Measurements from ENCODE around the gene RPTN. TPM values are rescaled to one million over a fixed set of nuclear protein-coding genes. Genes with fewer than 3 reads are reported as not detected.
A peak's percentile ranks its signal among the peaks of the same experiment; 100 is the strongest.

The RPTN gene
- total and polyA plus RNA-seq, 2 experiments from 2014 or later: not detected

DNA sequence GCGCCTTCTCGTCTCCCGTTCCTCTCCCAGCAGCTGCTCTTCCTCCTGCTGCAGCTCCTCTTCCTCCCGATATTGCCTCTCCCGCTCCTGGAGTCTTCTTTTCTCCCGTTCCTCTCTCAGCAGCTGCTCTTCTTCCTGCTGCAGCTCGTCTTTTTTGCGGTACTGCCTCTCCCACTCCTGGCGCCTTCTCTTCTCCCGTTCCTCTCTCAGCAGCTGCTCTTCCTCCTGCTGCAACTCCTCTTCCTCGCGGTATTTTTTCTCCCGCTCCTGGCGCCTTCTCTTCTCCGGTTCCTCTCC, 49.1 kb downstream of the RPTN start:
- H3K4me1 ChIP-seq (ENCODE audit: insufficient read depth): peaks cover 16% of the 10 kb centered on the region
- no peak overlapping the region for H3K27ac ChIP-seq (ENCODE audit: low read depth)
- peaks cover 4% of the 10 kb centered on the region; the same call in 1 of the 3 replicates for H3K36me3 Mint-ChIP-seq (ENCODE audit: low read depth)
- ATAC-seq: no peak
- H2AFZ ChIP-seq: peak overlapping the region; percentile 94
- peaks cover 100% of the 10 kb centered on the region for H3K27me3 ChIP-seq (ENCODE audit: insufficient read depth)
- no peak overlapping the region for H3K27ac Mint-ChIP-seq
- peak; percentile 17 for DNase-seq (ENCODE audit: low spot score)
- H3K36me3 ChIP-seq (ENCODE audit: insufficient read depth): no peaks in the 10 kb centered on the region
- peak overlapping the region; percentile 59 for H3K4me3 ChIP-seq
- no peak overlapping the region for H3K4me3 Mint-ChIP-seq
- TF ChIP-seq ZNF331 (CRISPR knock-in tag; IDR thresholded peaks at IDR 0.05; ENCODE audit: low read depth) (no peak), EZH2phosphoT487 (IDR thresholded peaks at IDR 0.05; ENCODE audit: unreplicated experiment) (peak; percentile 50)
- no peaks in the 10 kb centered on the region for H4K20me1 ChIP-seq (replicated peaks; ENCODE audit: insufficient read depth)
- H3K4me1 Mint-ChIP-seq: peaks cover 6% of the 10 kb centered on the region; the same call in 2 of the 3 replicates
- H3K4me2 ChIP-seq: peak overlapping the region; percentile 88
- no peaks in the 10 kb centered on the region; the same call in 2 of the 3 replicates for H3K9me3 Mint-ChIP-seq
- no peaks in the 10 kb centered on the region for H3K79me2 ChIP-seq (replicated peaks; ENCODE audit: insufficient read depth)
- H3K9me2 ChIP-seq (ENCODE audit: insufficient read depth): no peaks in the 10 kb centered on the region
- peaks cover 51% of the 10 kb centered on the region for H3F3A ChIP-seq (replicated peaks; ENCODE audit: low read depth)
- no peaks in the 10 kb centered on the region for H3K27me3 Mint-ChIP-seq (ENCODE audit: insufficient read depth, low read depth, poor library complexity)

DNA sequence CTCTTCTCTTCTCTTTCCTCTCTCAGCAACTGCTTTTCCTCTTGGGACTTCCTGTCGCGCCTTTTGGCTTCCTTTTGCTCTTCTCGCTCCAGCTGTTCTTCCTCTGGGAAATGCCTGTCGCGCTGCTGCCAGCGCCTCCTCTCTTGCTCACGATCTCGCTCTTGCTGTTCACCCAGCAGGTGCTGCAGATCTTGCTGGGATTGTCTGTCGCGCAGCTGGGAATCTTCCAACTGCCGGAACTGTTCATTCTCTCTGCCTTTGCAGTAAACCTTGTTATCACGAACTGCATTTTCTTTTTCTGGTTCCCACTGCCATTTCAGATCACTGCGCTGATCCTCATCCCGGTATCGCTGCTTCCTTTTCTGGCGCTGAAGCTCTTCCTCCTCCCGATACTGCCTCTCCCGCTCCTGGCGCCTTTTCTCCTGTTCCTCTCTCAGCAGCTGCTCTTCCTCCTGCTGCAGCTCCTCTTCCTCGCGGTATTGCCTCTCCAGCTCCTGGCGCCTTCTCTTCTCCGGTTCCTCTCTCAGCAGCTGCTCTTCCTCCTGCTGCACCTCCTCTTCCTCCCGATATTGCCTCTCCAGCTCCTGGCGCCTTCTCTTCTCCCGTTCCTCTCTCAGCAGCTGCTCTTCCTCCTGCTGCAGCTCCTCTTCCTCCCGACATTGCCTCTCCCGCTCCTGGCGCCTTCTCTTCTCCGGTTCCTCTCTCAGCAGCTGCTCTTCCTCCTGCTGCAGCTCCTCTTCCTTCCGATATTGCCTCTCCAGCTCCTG, 49.6 kb downstream of the RPTN start:
- TF ChIP-seq EZH2 (IDR thresholded peaks at IDR 0.05; ENCODE audit: low read depth, unreplicated experiment): peak; percentile 95
- peak; percentile 76 for TF ChIP-seq EZH2phosphoT487 (IDR thresholded peaks at IDR 0.05; ENCODE audit: unreplicated experiment)
- no peak for TF ChIP-seq REST (IDR thresholded peaks at IDR 0.05; ENCODE audit: unreplicated experiment)
- H3K27ac ChIP-seq (ENCODE audit: low read depth): no peak overlapping the region
- Mint-ChIP-seq H3K36me3 (ENCODE audit: low read depth) (peaks cover 4% of the 10 kb centered on the region; the same call in 1 of the 3 replicates), H3K4me1 (peaks cover 8% of the 10 kb centered on the region; the same call in 2 of the 3 replicates), H3K4me3 (no peak overlapping the region), H3K9me3 (no peaks in the 10 kb centered on the region; the same call in 2 of the 3 replicates), H3K27me3 (ENCODE audit: insufficient read depth, low read depth, poor library complexity) (peaks cover 2% of the 10 kb centered on the region), H3K27ac (no peak overlapping the region)
- H3K79me2 ChIP-seq (replicated peaks; ENCODE audit: insufficient read depth): no peaks in the 10 kb centered on the region
- H3K36me3 ChIP-seq (ENCODE audit: insufficient read depth): no peaks in the 10 kb centered on the region
- H3K4me1 ChIP-seq (ENCODE audit: insufficient read depth): peaks cover 16% of the 10 kb centered on the region
- no peaks in the 10 kb centered on the region for H3K9me2 ChIP-seq (ENCODE audit: insufficient read depth)
- peaks cover 51% of the 10 kb centered on the region for H3F3A ChIP-seq (replicated peaks; ENCODE audit: low read depth)
- peak overlapping the region; percentile 59 for H3K4me3 ChIP-seq
- H2AFZ ChIP-seq: peak overlapping the region; percentile 32; the same call in 1 of the 2 replicates
- peaks cover 100% of the 10 kb centered on the region for H3K27me3 ChIP-seq (ENCODE audit: insufficient read depth)
- H4K20me1 ChIP-seq (replicated peaks; ENCODE audit: insufficient read depth): no peaks in the 10 kb centered on the region
- H3K4me2 ChIP-seq: peak overlapping the region; percentile 88
- DNase-seq (ENCODE audit: low spot score) (peak; percentile 44), ATAC-seq (no peak)

GRCh38 chr1:152108882-152109222, 50.2 kb downstream of the RPTN start:
- Histone ChIP-seq H3K4me3 (peak overlapping the region; percentile 59), H4K20me1 (replicated peaks; ENCODE audit: insufficient read depth) (no peaks in the 10 kb centered on the region), H3F3A (replicated peaks; ENCODE audit: low read depth) (peaks cover 51% of the 10 kb centered on the region), H3K4me2 (peak overlapping the region; percentile 88), H3K36me3 (ENCODE audit: insufficient read depth) (no peaks in the 10 kb centered on the region), H3K4me1 (ENCODE audit: insufficient read depth) (peaks cover 16% of the 10 kb centered on the region), H3K27ac (ENCODE audit: low read depth) (no peak overlapping the region), H3K79me2 (replicated peaks; ENCODE audit: insufficient read depth) (no peaks in the 10 kb centered on the region), H3K27me3 (ENCODE audit: insufficient read depth) (peaks cover 99% of the 10 kb centered on the region), H2AFZ (no peak overlapping the region; the same call in 1 of the 2 replicates), H3K9me2 (ENCODE audit: insufficient read depth) (no peaks in the 10 kb centered on the region)
- H3K27me3 Mint-ChIP-seq (ENCODE audit: insufficient read depth, low read depth, poor library complexity): peaks cover 2% of the 10 kb centered on the region
- no peak overlapping the region for H3K4me3 Mint-ChIP-seq
- ATAC-seq: no peak
- H3K27ac Mint-ChIP-seq: no peak overlapping the region
- H3K36me3 Mint-ChIP-seq (ENCODE audit: low read depth): peaks cover 4% of the 10 kb centered on the region; the same call in 1 of the 3 replicates
- peak; percentile 76 for DNase-seq (ENCODE audit: low spot score)
- H3K4me1 Mint-ChIP-seq: peaks cover 8% of the 10 kb centered on the region; the same call in 2 of the 3 replicates
- no peaks in the 10 kb centered on the region; the same call in 2 of the 3 replicates for H3K9me3 Mint-ChIP-seq
- TF ChIP-seq, protein P1, sequence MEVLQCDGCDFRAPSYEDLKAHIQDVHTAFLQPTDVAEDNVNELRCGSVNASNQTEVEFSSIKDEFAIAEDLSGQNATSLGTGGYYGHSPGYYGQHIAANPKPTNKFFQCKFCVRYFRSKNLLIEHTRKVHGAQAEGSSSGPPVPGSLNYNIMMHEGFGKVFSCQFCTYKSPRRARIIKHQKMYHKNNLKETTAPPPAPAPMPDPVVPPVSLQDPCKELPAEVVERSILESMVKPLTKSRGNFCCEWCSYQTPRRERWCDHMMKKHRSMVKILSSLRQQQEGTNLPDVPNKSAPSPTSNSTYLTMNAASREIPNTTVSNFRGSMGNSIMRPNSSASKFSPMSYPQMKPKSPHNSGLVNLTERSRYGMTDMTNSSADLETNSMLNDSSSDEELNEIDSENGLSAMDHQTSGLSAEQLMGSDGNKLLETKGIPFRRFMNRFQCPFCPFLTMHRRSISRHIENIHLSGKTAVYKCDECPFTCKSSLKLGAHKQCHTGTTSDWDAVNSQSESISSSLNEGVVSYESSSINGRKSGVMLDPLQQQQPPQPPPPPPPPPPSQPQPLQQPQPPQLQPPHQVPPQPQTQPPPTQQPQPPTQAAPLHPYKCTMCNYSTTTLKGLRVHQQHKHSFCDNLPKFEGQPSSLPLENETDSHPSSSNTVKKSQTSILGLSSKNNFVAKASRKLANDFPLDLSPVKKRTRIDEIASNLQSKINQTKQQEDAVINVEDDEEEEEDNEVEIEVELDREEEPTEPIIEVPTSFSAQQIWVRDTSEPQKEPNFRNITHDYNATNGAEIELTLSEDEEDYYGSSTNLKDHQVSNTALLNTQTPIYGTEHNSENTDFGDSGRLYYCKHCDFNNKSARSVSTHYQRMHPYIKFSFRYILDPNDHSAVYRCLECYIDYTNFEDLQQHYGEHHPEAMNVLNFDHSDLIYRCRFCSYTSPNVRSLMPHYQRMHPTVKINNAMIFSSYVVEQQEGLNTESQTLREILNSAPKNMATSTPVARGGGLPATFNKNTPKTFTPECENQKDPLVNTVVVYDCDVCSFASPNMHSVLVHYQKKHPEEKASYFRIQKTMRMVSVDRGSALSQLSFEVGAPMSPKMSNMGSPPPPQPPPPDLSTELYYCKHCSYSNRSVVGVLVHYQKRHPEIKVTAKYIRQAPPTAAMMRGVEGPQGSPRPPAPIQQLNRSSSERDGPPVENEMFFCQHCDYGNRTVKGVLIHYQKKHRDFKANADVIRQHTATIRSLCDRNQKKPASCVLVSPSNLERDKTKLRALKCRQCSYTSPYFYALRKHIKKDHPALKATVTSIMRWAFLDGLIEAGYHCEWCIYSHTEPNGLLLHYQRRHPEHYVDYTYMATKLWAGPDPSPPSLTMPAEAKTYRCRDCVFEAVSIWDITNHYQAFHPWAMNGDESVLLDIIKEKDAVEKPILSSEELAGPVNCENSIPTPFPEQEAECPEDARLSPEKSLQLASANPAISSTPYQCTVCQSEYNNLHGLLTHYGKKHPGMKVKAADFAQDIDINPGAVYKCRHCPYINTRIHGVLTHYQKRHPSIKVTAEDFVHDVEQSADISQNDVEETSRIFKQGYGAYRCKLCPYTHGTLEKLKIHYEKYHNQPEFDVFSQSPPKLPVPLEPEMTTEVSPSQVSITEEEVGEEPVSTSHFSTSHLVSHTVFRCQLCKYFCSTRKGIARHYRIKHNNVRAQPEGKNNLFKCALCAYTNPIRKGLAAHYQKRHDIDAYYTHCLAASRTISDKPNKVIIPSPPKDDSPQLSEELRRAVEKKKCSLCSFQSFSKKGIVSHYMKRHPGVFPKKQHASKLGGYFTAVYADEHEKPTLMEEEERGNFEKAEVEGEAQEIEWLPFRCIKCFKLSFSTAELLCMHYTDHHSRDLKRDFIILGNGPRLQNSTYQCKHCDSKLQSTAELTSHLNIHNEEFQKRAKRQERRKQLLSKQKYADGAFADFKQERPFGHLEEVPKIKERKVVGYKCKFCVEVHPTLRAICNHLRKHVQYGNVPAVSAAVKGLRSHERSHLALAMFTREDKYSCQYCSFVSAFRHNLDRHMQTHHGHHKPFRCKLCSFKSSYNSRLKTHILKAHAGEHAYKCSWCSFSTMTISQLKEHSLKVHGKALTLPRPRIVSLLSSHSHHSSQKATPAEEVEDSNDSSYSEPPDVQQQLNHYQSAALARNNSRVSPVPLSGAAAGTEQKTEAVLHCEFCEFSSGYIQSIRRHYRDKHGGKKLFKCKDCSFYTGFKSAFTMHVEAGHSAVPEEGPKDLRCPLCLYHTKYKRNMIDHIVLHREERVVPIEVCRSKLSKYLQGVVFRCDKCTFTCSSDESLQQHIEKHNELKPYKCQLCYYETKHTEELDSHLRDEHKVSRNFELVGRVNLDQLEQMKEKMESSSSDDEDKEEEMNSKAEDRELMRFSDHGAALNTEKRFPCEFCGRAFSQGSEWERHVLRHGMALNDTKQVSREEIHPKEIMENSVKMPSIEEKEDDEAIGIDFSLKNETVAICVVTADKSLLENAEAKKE (CRISPR knock-in tag; IDR thresholded peaks at IDR 0.05): no peak

All from GM23338 (cell line).